Activated gamma-delta T cell treated with anti-CD3 and anti-CD28 coated beads, Interleukin-2, amount 50 U/mL, for 16 hours (primary cell): ENCODE data around the gene COP1.
"Not testable (repeated sequence)": the region's sequence is repeated elsewhere in the genome, so short reads cannot be mapped to it uniquely, and the experiment has no call there.

Experiments used
- DNase-seq: peaks from one replicate; pipeline ENCODE4 v3.0.0-alpha.2; 2020; ENCODE audit warnings: low read depth

The COP1 gene

GRCh38 chr1:176206961-176207902, at the start of gene COP1:
COP1 (minus strand) TSS chr1:176207286; CDS start chr1:176206978, 308 bp downstream.
- peak; percentile 94 for DNase-seq

GRCh38 chr1:176252191-176252590, 45.1 kb upstream of the COP1 start:
- no peak for DNase-seq

GRCh38 chr1:176244851-176245250, 37.8 kb upstream of the COP1 start:
- no peak for DNase-seq

- no peak for DNase-seq
These were observed 36.7 kb upstream of the COP1 start for GRCh38 chr1:176243746-176244145.

GRCh38 chr1:176241385-176242015, 34.4 kb upstream of the COP1 start:
- no peak for DNase-seq

- not testable (repeated sequence) for DNase-seq
These were observed 26.6 kb upstream of the COP1 start for GRCh38 chr1:176233657-176234056.

GRCh38 chr1:176227579-176227978, 20.5 kb upstream of the COP1 start:
- no peak for DNase-seq

GRCh38 chr1:176225911-176226310, 18.8 kb upstream of the COP1 start:
- no peak for DNase-seq

GRCh38 chr1:176225479-176225875, 18.4 kb upstream of the COP1 start:
- no peak for DNase-seq

- no peak for DNase-seq
These were observed 15.1 kb upstream of the COP1 start for GRCh38 chr1:176222196-176222595.

GRCh38 chr1:176220100-176220689, 13.1 kb upstream of the COP1 start:
- no peak for DNase-seq

- DNase-seq: no peak
These were observed 10.5 kb upstream of the COP1 start for GRCh38 chr1:176217461-176218099.

GRCh38 chr1:176216031-176216430, 8.9 kb upstream of the COP1 start:
- DNase-seq: no peak

- DNase-seq: no peak
These were observed 4.5 kb upstream of the COP1 start for GRCh38 chr1:176211396-176212165.

GRCh38 chr1:176208034-176208433, 948 bp upstream of the COP1 start:
- no peak for DNase-seq

- no peak for DNase-seq
These were observed 803 bp downstream of the COP1 start for GRCh38 chr1:176206006-176206960.

- DNase-seq: no peak
These were observed 1.7 kb downstream of the COP1 start for GRCh38 chr1:176205332-176205914.

GRCh38 chr1:176204655-176205054, 2.4 kb downstream of the COP1 start:
- not testable (repeated sequence) for DNase-seq

- no peak for DNase-seq
These were observed 3.4 kb downstream of the COP1 start for GRCh38 chr1:176203735-176204134.

- DNase-seq: no peak
These were observed 5.5 kb downstream of the COP1 start for GRCh38 chr1:176201568-176201967.
